DND-41 (cell line): ENCODE measurements around the gene CRTC3.

Experiments used
- ATAC-seq: fragments of 200-7000 bp; cut with Tn5 transposase; 3 replicates; pipeline ENCODE4 v1.9.1; 2021; ENCODE audit warnings: low read depth; ENCODE audit not compliant: insufficient read depth
- DNase-seq: peaks from one replicate; pipeline ENCODE4 v3.0.0-alpha.2; 2020
- H2AFZ ChIP-seq: 2 replicates; pipeline ENCODE4 v1.6.0; 2012; ENCODE audit warnings: low read depth, low read length
- H3K27ac ChIP-seq: 2 replicates; pipeline ENCODE4 v1.5.1; 2012; ENCODE audit warnings: low read length, inconsistent platforms
- H3K27me3 ChIP-seq: fragments of 200-600 bp; sonication (generic); 2 replicates; pipeline ENCODE4 v1.6.0; 2012; ENCODE audit warnings: low read length, mild to moderate bottlenecking, inconsistent platforms; ENCODE audit not compliant: insufficient read depth, poor library complexity
- H3K36me3 ChIP-seq: 2 replicates; pipeline ENCODE4 v1.5.1; 2012; ENCODE audit warnings: low read length, inconsistent platforms; ENCODE audit not compliant: insufficient read depth
- H3K4me1 ChIP-seq: 2 replicates; pipeline ENCODE4 v1.5.1; 2012; ENCODE audit warnings: mild to moderate bottlenecking, low read length; ENCODE audit not compliant: insufficient read depth
- H3K4me2 ChIP-seq: 2 replicates; pipeline ENCODE4 v1.6.0; 2012; ENCODE audit warnings: mild to moderate bottlenecking, moderate library complexity, low read length, inconsistent platforms; ENCODE audit not compliant: insufficient read depth
- H3K4me3 ChIP-seq, 2 experiments: fragments of 200-600 bp in 1 of 2; shearing (Covaris generic) in 1 of 2; 2 replicates each; pipeline ENCODE4 v1.5.1; 2012 to 2016; ENCODE audit warnings: inconsistent platforms in 2 of 2, low read length in 2 of 2, mild to moderate bottlenecking in 2 of 2, low read depth in 1 of 2, moderate library complexity in 1 of 2
- H3K79me2 ChIP-seq: 2 replicates; pipeline ENCODE4 v1.6.0; 2012; ENCODE audit warnings: low read length, inconsistent platforms; ENCODE audit not compliant: insufficient read depth
- H3K9ac ChIP-seq: 2 replicates; pipeline ENCODE4 v1.6.0; 2012; ENCODE audit warnings: low read depth, mild to moderate bottlenecking, inconsistent platforms, low read length, moderate library complexity
- H3K9me3 ChIP-seq: 2 replicates; pipeline ENCODE4 v1.5.1; 2012; ENCODE audit warnings: low read length, moderate library complexity, mild to moderate bottlenecking, inconsistent platforms; ENCODE audit not compliant: insufficient read depth, severe bottlenecking
- H4K20me1 ChIP-seq: 2 replicates; pipeline ENCODE4 v1.6.0; 2012; ENCODE audit warnings: low read length; ENCODE audit not compliant: insufficient read depth
- EZH2 ChIP-seq: IDR thresholded peaks from 3 replicates; pipeline ENCODE4 v1.6.1; 2012; ENCODE audit warnings: borderline replicate concordance, low read depth, mild to moderate bottlenecking, moderate library complexity, low read length, inconsistent platforms; ENCODE audit not compliant: severe bottlenecking
- TF ChIP-seq, protein P1 (sequence below): IDR thresholded peaks from 2 replicates; pipeline ENCODE4 v1.5.1; 2012; ENCODE audit warnings: borderline replicate concordance, low read length, moderate library complexity, mild to moderate bottlenecking; ENCODE audit not compliant: poor library complexity, severe bottlenecking; ENCODE audit errors: extremely low read depth

CRTC3 gene

DNA sequence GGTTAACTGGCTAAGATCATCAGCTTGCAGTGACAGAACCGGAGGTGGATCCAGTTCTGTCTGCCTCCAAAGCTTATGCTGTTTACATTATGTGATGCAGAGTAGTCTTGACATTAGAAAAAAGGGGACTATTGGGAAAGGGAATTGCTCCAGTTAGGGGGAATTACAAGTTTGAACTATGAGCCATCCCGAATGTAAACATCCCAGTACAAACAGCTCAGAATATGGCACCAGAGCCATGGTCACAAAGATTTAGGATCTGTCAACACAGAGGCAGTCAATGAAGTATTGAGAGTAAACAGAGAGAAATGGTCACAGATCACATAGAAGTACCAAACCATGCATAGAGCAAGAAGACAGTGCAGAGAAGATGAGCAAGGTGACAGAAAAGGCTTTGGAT is 39.8 kb upstream of the CRTC3 start:
- TF ChIP-seq, protein P1, sequence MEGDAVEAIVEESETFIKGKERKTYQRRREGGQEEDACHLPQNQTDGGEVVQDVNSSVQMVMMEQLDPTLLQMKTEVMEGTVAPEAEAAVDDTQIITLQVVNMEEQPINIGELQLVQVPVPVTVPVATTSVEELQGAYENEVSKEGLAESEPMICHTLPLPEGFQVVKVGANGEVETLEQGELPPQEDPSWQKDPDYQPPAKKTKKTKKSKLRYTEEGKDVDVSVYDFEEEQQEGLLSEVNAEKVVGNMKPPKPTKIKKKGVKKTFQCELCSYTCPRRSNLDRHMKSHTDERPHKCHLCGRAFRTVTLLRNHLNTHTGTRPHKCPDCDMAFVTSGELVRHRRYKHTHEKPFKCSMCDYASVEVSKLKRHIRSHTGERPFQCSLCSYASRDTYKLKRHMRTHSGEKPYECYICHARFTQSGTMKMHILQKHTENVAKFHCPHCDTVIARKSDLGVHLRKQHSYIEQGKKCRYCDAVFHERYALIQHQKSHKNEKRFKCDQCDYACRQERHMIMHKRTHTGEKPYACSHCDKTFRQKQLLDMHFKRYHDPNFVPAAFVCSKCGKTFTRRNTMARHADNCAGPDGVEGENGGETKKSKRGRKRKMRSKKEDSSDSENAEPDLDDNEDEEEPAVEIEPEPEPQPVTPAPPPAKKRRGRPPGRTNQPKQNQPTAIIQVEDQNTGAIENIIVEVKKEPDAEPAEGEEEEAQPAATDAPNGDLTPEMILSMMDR, result no peak
- TF ChIP-seq EZH2, result no peak
- Histone ChIP-seq H2AFZ (no peak overlapping the region), H3K27me3 (no peaks in the 10 kb centered on the region), H3K9me3 (no peaks in the 10 kb centered on the region), H4K20me1 (no peaks in the 10 kb centered on the region), H3K4me2 (no peak overlapping the region), H3K4me3 (no peak overlapping the region), H3K27ac (no peak overlapping the region), H3K4me1 (no peaks in the 10 kb centered on the region), H3K9ac (no peak overlapping the region), H3K79me2 (no peaks in the 10 kb centered on the region), H3K36me3 (peaks cover 86% of the 10 kb centered on the region)
- ATAC-seq (no peak), DNase-seq (no peak)

DNA sequence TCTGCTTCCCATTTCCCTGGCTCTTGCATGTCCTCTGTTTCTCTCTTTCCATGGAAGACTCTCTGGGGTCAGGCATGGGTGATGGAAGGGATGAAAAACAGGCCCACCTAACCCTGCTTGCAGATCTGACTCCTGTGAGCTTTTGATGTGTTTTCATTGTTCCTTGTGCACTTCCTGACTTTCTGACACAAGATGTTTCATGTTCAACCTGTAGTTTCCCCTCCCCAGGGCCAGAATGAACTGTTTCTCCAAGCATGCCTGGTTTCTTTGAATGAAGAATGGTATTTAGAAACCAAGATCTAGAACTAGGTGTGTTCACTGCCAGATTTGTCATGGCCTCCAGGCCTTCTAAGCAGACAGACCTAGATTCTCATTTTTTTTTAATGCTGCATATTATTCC is 36.1 kb upstream of the CRTC3 start:
- Histone ChIP-seq H4K20me1 (no peaks in the 10 kb centered on the region), H3K4me1 (no peaks in the 10 kb centered on the region), H3K79me2 (no peaks in the 10 kb centered on the region), H3K4me2 (no peak overlapping the region), H3K9me3 (no peaks in the 10 kb centered on the region), H3K27ac (no peak overlapping the region), H3K4me3 (no peak overlapping the region), H3K36me3 (peaks cover 79% of the 10 kb centered on the region), H3K27me3 (no peaks in the 10 kb centered on the region), H2AFZ (no peak overlapping the region), H3K9ac (no peak overlapping the region)
- DNase-seq (no peak), ATAC-seq (no peak)
- TF ChIP-seq, protein P1, result no peak
- no peak for TF ChIP-seq EZH2

DNA sequence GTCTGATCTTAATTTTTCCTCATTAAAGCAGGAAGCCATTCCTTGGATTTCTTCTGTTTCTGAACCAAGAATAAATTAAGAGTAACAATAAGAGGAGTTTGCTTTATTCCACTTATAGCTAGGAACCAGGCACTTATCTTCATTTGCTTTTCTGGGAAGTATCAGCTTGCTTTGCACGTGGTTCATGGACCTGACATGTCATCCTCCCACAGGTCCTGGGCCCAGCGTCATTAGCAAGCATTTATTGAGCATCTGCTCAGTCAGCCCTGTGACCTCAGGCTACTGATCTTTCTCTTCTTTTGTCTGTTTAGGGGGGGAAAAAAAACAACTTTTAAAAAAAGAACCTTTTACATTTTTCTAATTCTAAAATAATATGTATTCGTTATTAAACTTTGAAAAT is 34.7 kb upstream of the CRTC3 start:
- no peak overlapping the region for H2AFZ ChIP-seq
- no peaks in the 10 kb centered on the region for H4K20me1 ChIP-seq
- peaks cover 79% of the 10 kb centered on the region for H3K36me3 ChIP-seq
- no peaks in the 10 kb centered on the region for H3K79me2 ChIP-seq
- H3K9me3 ChIP-seq, result no peaks in the 10 kb centered on the region
- ATAC-seq (no peak), DNase-seq (no peak)
- H3K4me3 ChIP-seq, result no peak overlapping the region
- H3K4me1 ChIP-seq, result no peaks in the 10 kb centered on the region
- no peak overlapping the region for H3K4me2 ChIP-seq
- H3K9ac ChIP-seq, result no peak overlapping the region
- H3K27me3 ChIP-seq, result no peaks in the 10 kb centered on the region
- H3K27ac ChIP-seq, result no peak overlapping the region
- no peak for TF ChIP-seq EZH2
- TF ChIP-seq, protein P1, result no peak

DNA sequence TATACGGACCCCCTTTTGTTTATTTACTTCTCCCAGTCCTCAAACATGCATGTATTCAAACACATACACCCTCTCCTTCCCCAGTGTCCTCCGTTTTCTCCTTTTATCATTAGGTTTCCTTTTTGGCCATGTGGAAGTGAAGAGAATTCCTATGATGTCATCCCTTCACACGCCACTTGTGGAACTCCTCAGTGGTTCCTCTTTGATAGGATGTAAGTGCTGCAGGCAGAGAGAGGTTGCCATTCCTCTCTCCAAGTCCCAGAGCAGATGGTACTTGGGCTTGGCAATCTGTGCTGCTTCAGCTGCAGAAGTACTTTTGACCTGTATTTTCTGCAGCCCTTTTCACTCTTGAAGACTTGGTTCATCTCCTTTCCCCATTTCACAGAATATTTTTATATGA is 32.9 kb upstream of the CRTC3 start:
- Histone ChIP-seq H3K9ac (no peak overlapping the region), H3K36me3 (peaks cover 78% of the 10 kb centered on the region), H3K27ac (no peak overlapping the region), H3K79me2 (no peaks in the 10 kb centered on the region), H3K4me3 (no peak overlapping the region), H3K9me3 (no peaks in the 10 kb centered on the region), H3K4me2 (no peak overlapping the region), H4K20me1 (no peaks in the 10 kb centered on the region), H3K27me3 (no peaks in the 10 kb centered on the region), H3K4me1 (no peaks in the 10 kb centered on the region), H2AFZ (no peak overlapping the region)
- TF ChIP-seq, protein P1, result no peak
- no peak for TF ChIP-seq EZH2
- DNase-seq, result no peak
- ATAC-seq, result no peak
